GM12874 (cell line): ENCODE results near the gene FIGNL1.

ENCODE experiments used
- CTCF ChIP-seq: IDR thresholded peaks from 2 replicates; pipeline ENCODE4 v1.5.1; 2011; ENCODE audit warnings: low read depth, mild to moderate bottlenecking, control low read depth, low read length, moderate library complexity; ENCODE audit not compliant: insufficient read depth

FIGNL1 gene

GRCh38 chr7:50436133-50436806, 13.9 kb downstream of the FIGNL1 start:
- TF ChIP-seq CTCF: no peak

- TF ChIP-seq CTCF: no peak
These were observed 18.3 kb downstream of the FIGNL1 start for GRCh38 chr7:50431722-50432305.

- TF ChIP-seq CTCF: no peak
These were observed 18.8 kb downstream of the FIGNL1 start for GRCh38 chr7:50431316-50431715.

- TF ChIP-seq CTCF: no peak
These were observed 21.2 kb downstream of the FIGNL1 start for GRCh38 chr7:50428911-50429310.

- no peak for TF ChIP-seq CTCF
These were observed 22.6 kb downstream of the FIGNL1 start for GRCh38 chr7:50427518-50427917.

- no peak for TF ChIP-seq CTCF
These were observed 23.7 kb downstream of the FIGNL1 start for GRCh38 chr7:50426280-50427045.

GRCh38 chr7:50425318-50425717, 24.8 kb downstream of the FIGNL1 start:
- TF ChIP-seq CTCF: no peak
